SW480 (cell line): ENCODE measurements around the gene SLC8A2.

Experiments
- DNase-seq: peaks from one replicate; pipeline ENCODE4 v3.0.0-alpha.2; 2016; ENCODE audit warnings: low spot score

Gene SLC8A2

DNA sequence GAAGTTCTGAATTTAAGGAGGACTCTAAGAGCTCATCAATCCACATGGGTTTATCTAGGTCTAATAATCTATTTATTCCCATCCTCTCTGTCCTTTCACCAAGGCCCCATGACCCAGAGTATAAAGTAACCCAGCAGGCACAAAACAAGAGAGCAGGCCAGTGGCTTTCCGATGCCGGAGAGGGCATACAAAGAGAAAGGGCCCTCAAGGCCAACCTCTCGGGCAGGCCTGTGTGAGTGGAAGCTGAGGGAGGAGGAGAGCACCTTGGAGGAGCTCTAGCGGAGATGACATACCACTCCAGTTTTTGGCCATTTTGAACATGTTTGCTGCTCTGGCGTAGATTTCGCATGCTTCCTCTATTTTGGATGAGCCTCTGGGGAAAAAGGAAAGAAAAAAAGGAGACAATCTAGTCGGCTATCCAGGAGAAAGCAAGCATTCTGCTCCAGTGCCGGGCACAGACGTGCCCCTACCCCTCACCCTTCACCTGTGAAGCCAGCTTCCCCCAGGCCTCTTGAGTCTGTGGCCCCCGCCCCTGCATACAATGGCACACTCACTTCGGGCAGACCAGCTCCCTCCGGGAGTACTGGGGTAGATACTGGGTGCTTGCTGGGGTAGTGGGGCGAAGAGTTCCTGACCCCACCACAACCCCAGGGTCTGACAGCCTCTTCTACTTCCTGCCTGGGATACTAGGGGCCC, 31.6 kb upstream of the SLC8A2 start:
- no peak for DNase-seq

GRCh38 chr19:47499863-47500830, 28.5 kb upstream of the SLC8A2 start:
- DNase-seq = no peak

GRCh38 chr19:47499371-47499770, 27.7 kb upstream of the SLC8A2 start:
- DNase-seq = no peak

DNA sequence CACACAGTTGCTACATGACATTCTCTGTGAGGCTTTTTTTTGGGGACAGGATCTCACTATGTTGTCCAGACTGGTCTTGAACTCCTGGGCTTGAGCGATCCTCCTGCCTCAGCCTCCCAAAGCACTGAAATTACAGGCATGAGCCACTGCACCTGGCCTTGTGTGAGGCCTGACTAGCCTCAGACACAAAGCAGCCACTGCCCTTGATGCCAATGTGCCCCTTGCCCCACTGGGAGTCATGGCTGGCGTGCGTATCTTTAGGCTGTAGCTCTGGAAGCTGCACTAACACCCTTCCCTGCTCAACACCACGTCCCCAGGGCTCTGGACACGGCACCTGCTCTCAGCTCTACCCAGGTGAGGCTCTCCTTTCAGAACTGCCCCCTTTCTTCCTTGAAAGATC, 26.9 kb upstream of the SLC8A2 start:
- no peak for DNase-seq

- no peak for DNase-seq
These were observed 26.3 kb upstream of the SLC8A2 start for GRCh38 chr19:47497821-47498520.

DNA sequence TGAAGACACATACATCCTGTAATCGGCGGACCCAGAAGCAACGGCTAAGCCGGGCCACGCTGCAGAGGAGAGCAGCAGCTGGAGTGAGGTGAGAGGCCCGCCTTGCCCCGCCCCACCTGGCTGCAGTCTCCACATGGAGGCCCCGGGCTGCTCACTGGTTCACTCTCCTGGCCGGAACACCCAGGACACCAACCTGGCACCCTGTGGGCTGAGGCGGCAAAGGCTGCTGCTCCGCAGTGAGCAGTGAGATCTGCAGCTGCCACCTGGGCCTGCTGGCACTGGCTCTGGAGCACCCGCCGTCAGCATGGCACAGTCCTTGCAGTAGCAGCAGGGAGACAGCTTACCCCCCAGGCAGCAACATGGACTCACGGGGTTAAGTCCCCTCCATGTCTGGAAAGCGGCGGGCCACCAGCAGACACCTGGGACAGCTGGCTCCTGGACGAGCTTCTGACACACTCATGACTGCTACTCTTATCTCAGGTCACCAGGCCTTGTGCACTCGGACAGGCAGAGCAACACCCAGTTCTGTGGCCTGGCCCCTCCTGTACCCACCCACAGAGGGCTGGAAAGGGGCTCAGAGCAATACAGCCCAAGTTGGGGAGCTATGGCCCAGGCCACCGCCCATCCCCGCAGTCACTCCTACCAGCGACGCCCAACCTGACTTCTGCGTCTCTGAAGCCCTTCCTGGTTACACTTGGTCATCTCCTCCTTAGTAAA, 25.5 kb upstream of the SLC8A2 start:
- no peak for DNase-seq

- DNase-seq = no peak
These were observed 24.0 kb upstream of the SLC8A2 start for GRCh38 chr19:47495478-47496372.

- no peak for DNase-seq
These were observed 23.0 kb upstream of the SLC8A2 start for GRCh38 chr19:47494729-47495128.

DNA sequence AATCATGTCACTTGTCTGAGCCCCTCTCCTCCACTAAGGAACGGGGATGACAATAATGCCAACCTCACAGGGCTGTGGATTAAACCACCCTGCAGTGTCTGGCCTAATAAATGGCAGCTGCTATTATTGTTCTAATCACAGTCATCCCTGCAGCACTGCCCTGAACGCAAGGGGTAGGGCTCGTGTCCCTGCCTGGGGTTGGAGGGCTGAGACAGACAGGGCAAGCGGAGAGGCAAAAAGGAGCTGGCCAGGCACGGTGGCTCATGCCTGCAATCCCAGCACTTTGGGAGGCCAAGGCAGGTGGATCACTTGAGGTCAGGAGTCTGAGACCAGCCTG, 22.5 kb upstream of the SLC8A2 start:
- DNase-seq = no peak

- DNase-seq = no peak
These were observed 21.9 kb upstream of the SLC8A2 start for GRCh38 chr19:47493378-47494210.

DNA sequence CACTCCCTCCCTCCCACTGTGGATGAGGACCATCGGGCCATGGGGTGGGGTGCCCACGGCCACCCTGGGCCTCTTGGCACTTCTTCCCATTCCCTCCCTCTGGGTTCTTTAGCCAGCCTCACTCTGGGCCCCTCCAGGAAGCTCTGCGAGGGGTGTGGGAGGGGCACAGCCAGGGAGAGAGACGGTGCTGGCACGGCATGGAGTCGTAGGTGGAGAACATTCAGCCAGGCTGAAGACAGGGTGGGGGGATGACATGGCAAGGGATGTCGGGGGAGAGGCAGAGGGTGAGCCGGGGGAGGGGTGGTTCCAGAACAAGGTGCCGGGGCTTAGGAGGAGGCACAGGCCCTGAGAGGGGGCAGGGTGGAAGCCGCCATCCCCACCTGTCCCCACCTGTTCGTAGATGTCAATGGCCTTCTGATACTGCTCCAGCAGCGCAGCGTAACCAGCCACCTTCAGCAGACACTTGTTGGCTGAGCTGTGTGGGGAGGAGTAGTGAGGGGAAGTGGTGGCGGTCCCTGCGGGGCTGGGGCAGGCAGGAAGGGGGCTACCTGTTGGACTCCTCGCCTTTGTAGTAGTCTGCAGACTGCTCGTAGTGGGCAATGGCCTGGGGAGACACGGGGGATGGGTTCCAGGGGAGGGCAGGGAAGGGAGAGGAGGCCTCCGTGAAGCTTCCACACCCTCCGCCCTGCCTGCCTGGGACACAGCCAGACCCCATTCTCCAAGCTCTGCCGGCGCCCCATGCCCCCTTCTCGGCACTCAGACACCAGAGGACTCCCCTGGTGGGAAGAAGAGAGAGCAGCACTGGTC, 21.1 kb upstream of the SLC8A2 start:
- no peak for DNase-seq

- DNase-seq = no peak
These were observed 20.4 kb upstream of the SLC8A2 start for GRCh38 chr19:47492137-47492533.

DNA sequence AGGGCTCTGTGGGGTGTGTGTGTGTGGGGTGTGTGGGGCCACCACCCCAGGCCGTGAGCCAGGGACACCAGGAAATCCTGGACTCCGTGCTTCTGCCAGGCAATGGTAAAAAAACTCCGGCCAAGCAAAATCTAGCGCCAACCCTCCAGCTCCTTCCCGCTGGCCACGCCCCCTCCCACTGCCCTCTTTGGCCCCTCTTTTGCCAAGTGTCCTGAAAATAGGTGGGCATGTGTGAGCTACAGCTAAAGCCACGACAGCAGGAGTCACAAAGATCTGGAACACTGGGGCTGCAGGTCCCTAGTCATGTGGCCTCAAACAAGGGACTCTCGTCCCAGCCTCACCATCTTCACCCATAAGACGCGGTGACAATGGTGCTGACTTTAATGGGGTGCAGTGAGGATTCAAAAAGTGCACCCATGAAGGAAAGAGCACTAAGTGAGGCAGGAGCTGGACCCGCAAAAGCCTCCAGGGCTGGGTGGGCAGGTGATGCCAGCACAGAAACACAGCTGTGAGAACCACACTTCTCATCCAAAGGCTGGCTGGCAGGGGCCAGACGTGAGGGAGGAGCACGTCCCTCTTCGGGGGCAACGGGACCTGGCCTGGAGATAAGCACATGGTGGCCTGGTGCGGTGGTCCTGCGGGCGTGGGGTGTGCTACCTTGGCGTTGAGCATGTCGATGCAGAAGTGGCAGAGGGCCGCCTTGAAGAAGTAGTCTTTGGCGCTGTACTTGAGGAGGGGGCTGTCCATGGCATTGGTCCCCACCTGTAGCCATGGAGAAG, 19.9 kb upstream of the SLC8A2 start:
- no peak for DNase-seq

- DNase-seq = no peak
These were observed 19.2 kb upstream of the SLC8A2 start for GRCh38 chr19:47490847-47491246.

DNA sequence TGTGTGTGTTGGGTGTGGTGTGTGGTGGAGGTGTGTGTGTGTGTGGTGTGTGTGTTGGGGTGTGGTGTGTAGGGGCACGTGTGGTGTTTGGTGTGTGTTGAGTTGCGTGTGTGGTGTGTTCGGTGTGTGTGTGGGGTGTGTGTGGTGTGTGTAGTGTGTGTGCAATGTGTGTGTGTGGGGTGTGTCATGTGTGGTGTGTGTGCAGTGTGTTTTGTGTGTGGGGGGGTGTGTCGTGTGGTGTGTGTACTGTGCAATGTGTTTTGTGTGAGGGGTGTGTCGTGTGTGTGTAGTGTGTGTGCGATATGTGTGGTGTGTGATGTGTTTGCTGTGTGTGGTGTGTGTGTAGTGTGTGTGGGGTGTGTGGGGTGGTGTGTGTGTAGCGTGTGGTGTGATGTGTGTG, 18.3 kb upstream of the SLC8A2 start:
- no peak for DNase-seq

- DNase-seq = no peak
These were observed 17.6 kb upstream of the SLC8A2 start for GRCh38 chr19:47489072-47489914.
